Keratinocyte (primary cell): ENCODE measurements around the gene CTIF.

Experiments
- EZH2 ChIP-seq: IDR thresholded peaks from one replicate; pipeline ENCODE4 v1.6.1; 2012; ENCODE audit warnings: inconsistent platforms, mild to moderate bottlenecking, low read length, moderate library complexity
- TF ChIP-seq, protein P1 (sequence below), 3 experiments: IDR thresholded peaks in 1 of 3; conservative IDR thresholded peaks in 1 of 3; optimal IDR thresholded peaks in 1 of 3; 2 replicates in 2 of 3; 3 replicates in 1 of 3; pipeline versions ENCODE3 to v1.5.1; 2011; ENCODE audit warnings: low read length in 3 of 3, mild to moderate bottlenecking in 3 of 3, moderate library complexity in 2 of 3, control low read depth in 1 of 3, inconsistent platforms in 1 of 3; ENCODE audit not compliant: insufficient read depth in 2 of 3; ENCODE audit errors: extremely low read depth in 1 of 3

DNA sequence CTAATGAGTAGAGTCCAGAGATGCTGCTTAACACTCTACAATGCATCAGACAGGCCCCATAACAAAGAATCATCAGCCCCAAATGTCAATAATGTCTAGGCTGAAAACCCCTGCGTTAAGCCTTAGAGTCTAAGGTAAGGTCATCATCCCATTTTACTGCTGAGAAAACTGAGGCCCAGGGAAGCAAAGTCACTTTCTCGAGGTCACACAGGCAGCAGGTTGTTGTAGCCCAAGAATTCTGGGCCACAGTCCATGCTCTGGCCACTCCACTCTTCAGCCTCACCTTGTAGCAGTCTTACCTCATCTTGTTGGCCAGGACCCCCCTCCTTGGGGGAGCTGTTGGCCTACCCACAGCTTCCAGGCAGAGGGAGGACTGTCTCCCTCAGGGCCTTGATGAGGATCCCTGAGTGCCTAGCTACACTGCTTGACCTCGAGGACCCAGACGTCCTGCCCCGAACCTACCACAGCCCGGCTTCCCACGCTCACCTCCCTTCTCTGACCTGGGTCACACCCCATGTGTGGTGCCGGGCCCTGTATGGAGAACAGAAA, 357.6 kb downstream of the CTIF start:
- TF ChIP-seq, protein P1, sequence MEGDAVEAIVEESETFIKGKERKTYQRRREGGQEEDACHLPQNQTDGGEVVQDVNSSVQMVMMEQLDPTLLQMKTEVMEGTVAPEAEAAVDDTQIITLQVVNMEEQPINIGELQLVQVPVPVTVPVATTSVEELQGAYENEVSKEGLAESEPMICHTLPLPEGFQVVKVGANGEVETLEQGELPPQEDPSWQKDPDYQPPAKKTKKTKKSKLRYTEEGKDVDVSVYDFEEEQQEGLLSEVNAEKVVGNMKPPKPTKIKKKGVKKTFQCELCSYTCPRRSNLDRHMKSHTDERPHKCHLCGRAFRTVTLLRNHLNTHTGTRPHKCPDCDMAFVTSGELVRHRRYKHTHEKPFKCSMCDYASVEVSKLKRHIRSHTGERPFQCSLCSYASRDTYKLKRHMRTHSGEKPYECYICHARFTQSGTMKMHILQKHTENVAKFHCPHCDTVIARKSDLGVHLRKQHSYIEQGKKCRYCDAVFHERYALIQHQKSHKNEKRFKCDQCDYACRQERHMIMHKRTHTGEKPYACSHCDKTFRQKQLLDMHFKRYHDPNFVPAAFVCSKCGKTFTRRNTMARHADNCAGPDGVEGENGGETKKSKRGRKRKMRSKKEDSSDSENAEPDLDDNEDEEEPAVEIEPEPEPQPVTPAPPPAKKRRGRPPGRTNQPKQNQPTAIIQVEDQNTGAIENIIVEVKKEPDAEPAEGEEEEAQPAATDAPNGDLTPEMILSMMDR (optimal IDR thresholded peaks at IDR 0.05 in 1 of 3, IDR thresholded peaks at IDR 0.05 in 1 of 3, conservative IDR thresholded peaks at IDR 0.05 in 1 of 3; ENCODE audit: extremely low read depth in 1 of 3, insufficient read depth in 2 of 3, low read length in 3 of 3): no peak
- no peak for TF ChIP-seq EZH2
